B cell (primary cell): Measurements from ENCODE around the gene GPR35. TPM values are rescaled to one million over a fixed set of nuclear protein-coding genes. Genes with fewer than 3 reads are reported as not detected.
"Not testable (repeated sequence)": the region's sequence is repeated elsewhere in the genome, so short reads cannot be mapped to it uniquely, and the experiment has no call there.

Experiments
- ATAC-seq: fragments of 200-7000 bp; cut with Tn5 transposase; one replicate; pipeline ENCODE4 v1.10.0; 2021; ENCODE audit warnings: low read depth, mild to moderate bottlenecking, moderate number of reproducible peaks, moderate library complexity
- CTCF ChIA-PET: fragments of 350-600 bp; sonication (Branson Sonifier 250); formaldehyde crosslinking; loops from one replicate; lab custom pipeline; 2021; ENCODE audit warnings: antibody characterized with exemption, inconsistent platforms; lab: Charles Lee
- POLR2A ChIA-PET: fragments of 350-600 bp; sonication (Branson Sonifier 250); formaldehyde crosslinking; loops from one replicate; lab custom pipeline; 2021; ENCODE audit warnings: antibody characterized with exemption; lab: Charles Lee
- DNase-seq: peaks from one replicate; pipeline ENCODE4 v3.0.0; 2013
- H2AFZ ChIP-seq: 2 replicates; pipeline ENCODE4 v1.6.1; 2012; ENCODE audit warnings: mild to moderate bottlenecking, low read depth, low read length; ENCODE audit not compliant: insufficient read depth, poor library complexity, severe bottlenecking
- H3K27ac ChIP-seq, 2 donors: 1 replicate in 1 of 2; 2 replicates in 1 of 2; pipeline ENCODE4 v1.5.1; 2012 to 2013; ENCODE audit warnings: low read length in 2 of 2, mild to moderate bottlenecking in 2 of 2, moderate library complexity in 1 of 2
- H3K27me3 ChIP-seq, 4 experiments: fragments of 200-600 bp in 1 of 4; sonication (generic) in 1 of 4; replicated peaks in 1 of 4; 1 replicate in 2 of 4; 2 replicates in 2 of 4; pipeline versions ENCODE4 v1.6.1 to v1.7.0; 2013 to 2016; ENCODE audit warnings: low read length in 3 of 4, mild to moderate bottlenecking in 2 of 4, mixed read lengths in 1 of 4, moderate library complexity in 1 of 4; ENCODE audit not compliant: insufficient read depth in 4 of 4, control insufficient read depth in 3 of 4; ENCODE audit errors: control extremely low read depth in 1 of 4
- H3K36me3 ChIP-seq, 2 experiments: replicated peaks in 1 of 2; 1 replicate in 1 of 2; 2 replicates in 1 of 2; pipeline versions ENCODE4 v1.6.1 to v1.7.1; 2013; ENCODE audit warnings: low read length in 1 of 2; ENCODE audit not compliant: insufficient read depth in 2 of 2, control insufficient read depth in 1 of 2; ENCODE audit errors: control extremely low read depth in 1 of 2, extremely low read depth in 1 of 2
- H3K4me1 ChIP-seq, 2 donors: fragments of 200-600 bp in 1 of 2; sonication (generic) in 1 of 2; 1 replicate in 1 of 2; 2 replicates in 1 of 2; pipeline versions ENCODE4 v1.5.1 to v1.6.1; 2013 to 2017; ENCODE audit warnings: low read length in 2 of 2; ENCODE audit not compliant: control insufficient read depth in 2 of 2, insufficient read depth in 2 of 2
- H3K4me2 ChIP-seq: replicated peaks from 2 replicates; pipeline ENCODE3; 2012; ENCODE audit warnings: mild to moderate bottlenecking, low read depth, low read length; ENCODE audit not compliant: poor library complexity, severe bottlenecking
- H3K4me3 ChIP-seq, 5 experiments: fragments of 200-600 bp in 1 of 5; sonication (generic) in 1 of 5; 1 replicate in 3 of 5; 2 replicates in 2 of 5; pipeline versions ENCODE4 v1.5.1 to v1.7.0; 2011 to 2016; ENCODE audit warnings: low read length in 4 of 5, mild to moderate bottlenecking in 4 of 5, low read depth in 2 of 5, control low read depth in 1 of 5, moderate library complexity in 1 of 5; ENCODE audit not compliant: insufficient read depth in 1 of 5; ENCODE audit errors: control extremely low read depth in 1 of 5, extremely low read depth in 1 of 5
- H3K79me2 ChIP-seq: fragments of 200-600 bp; sonication (generic); one replicate; pipeline ENCODE4 v1.6.0; 2016; ENCODE audit warnings: low read length; ENCODE audit not compliant: control insufficient read depth, insufficient read depth
- H3K9ac ChIP-seq: fragments of 200-600 bp; sonication (generic); 2 replicates; pipeline ENCODE4 v1.6.1; 2017; ENCODE audit warnings: mild to moderate bottlenecking, low read length, moderate library complexity
- H3K9me3 ChIP-seq, 3 donors: one replicate each; pipeline versions ENCODE4 v1.6.1 to v1.7.1; 2013; ENCODE audit warnings: low read length in 2 of 3; ENCODE audit not compliant: control insufficient read depth in 2 of 3, insufficient read depth in 1 of 3; ENCODE audit errors: control extremely low read depth in 1 of 3
- H4K20me1 ChIP-seq: 2 replicates; pipeline ENCODE4 v1.6.0; 2012; ENCODE audit warnings: mild to moderate bottlenecking, low read length; ENCODE audit not compliant: insufficient read depth, control insufficient read depth, poor library complexity, severe bottlenecking
- H3K27ac Mint-ChIP-seq: one replicate; pipeline ENCODE4 v1.8.0; 2021; ENCODE audit warnings: mixed read lengths
- H3K27me3 Mint-ChIP-seq: one replicate; pipeline ENCODE4 v1.8.0; 2021; ENCODE audit warnings: mixed read lengths
- H3K4me1 Mint-ChIP-seq: one replicate; pipeline ENCODE4 v1.8.0; 2021; ENCODE audit warnings: mixed read lengths
- H3K4me3 Mint-ChIP-seq: one replicate; pipeline ENCODE4 v1.8.0; 2021; ENCODE audit warnings: mixed read lengths
- H3K9me3 Mint-ChIP-seq: one replicate; pipeline ENCODE4 v1.8.0; 2022; ENCODE audit warnings: mixed read lengths; ENCODE audit not compliant: insufficient read depth
- EZH2 ChIP-seq: IDR thresholded peaks from 2 replicates; pipeline ENCODE4 v1.6.1; 2012; ENCODE audit warnings: borderline replicate concordance, low read depth, mild to moderate bottlenecking, moderate library complexity, low read length; ENCODE audit not compliant: insufficient read depth, poor library complexity, severe bottlenecking
- WGBS: methylation state at CpG from one replicate; pipeline ENCODE4 v1.1.5; 2013; ENCODE audit warnings: missing lambda C conversion rate; ENCODE audit not compliant: insufficient coverage; 5-methylcytosine and 5-hydroxymethylcytosine counted together
- intact Hi-C: fragments of 100-400 bp; cut with micrococcal nuclease; formaldehyde crosslinking; loops from one replicate; pipeline ENCODE4 v1.10.0; 2022
- polyA plus RNA-seq: library from polyadenylated mRNA; depleted of rRNA; stranded (reverse); fragments of >200 nt; gene quantifications from 2 replicates; pipeline ENCODE4 v1.2.3, GENCODE V29; 2012
- total RNA-seq, 2 donors: library from RNA; stranded (reverse); fragments of 120-200 nt in 1 of 2; gene quantifications; 1 replicate in 1 of 2; 2 replicates in 1 of 2; pipeline versions ENCODE4 v1.2.3 to v1.2.4, GENCODE V29; 2013 to 2022
- TF ChIP-seq, protein P1 (sequence below): fragments of 200-600 bp; IDR thresholded peaks from one replicate; pipeline ENCODE4 v1.8.0; 2022; ENCODE audit warnings: antibody characterized with exemption, mild to moderate bottlenecking

The GPR35 gene
- total and polyA plus RNA-seq, 2 donors (not counting 1 experiment from before 2014, with no cell fraction given): 1.8 to 9.6 TPM

DNA sequence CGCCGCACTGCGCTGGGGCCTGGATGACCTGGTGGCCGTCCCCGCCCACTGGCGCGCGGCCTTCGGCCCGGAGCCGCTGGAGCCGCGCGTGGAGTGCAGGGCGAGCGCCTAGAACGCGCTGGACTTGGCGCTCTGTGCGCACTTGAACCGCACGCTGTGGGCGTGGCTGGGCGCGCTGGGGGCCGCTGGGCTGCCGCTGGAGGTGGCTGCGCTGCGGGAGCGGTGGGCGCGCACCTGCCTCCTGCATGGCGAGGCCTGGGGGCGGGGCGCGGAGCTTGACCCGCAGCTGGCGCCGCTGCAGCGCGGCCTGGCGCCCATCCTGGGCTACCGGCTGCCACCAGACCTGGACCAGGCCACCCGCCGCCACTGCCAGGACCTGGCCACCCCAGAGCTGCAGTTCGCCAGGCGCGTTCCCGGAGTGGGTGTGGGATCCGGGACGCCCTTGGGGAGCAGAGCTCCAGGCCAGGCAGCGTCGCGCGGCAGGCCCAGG is 47.5 kb downstream of the GPR35 start:
- Histone ChIP-seq H3K9me3 (no peaks in the 10 kb centered on the region), H3K4me1 (no peaks in the 10 kb centered on the region), H3K27ac (no peak overlapping the region), H3K79me2 (no peaks in the 10 kb centered on the region), H4K20me1 (no peaks in the 10 kb centered on the region), H3K27me3 (no peaks in the 10 kb centered on the region), H3K36me3 (no peaks in the 10 kb centered on the region), H3K4me2 (no peak overlapping the region), H3K4me3 (no peak overlapping the region), H3K9ac (no peak overlapping the region), H2AFZ (no peak overlapping the region)
- H3K4me1 Mint-ChIP-seq: no peaks in the 10 kb centered on the region
- ChIA-PET POLR2A (no interaction called here), CTCF (no interaction called here)
- no peaks in the 10 kb centered on the region for H3K9me3 Mint-ChIP-seq
- H3K27me3 Mint-ChIP-seq: peaks cover 34% of the 10 kb centered on the region
- 20% methylated on average over 55 of the region's 55 CpGs for WGBS
- ATAC-seq: no peak
- H3K27ac Mint-ChIP-seq: no peak overlapping the region
- intact Hi-C loops: no loop called here
- TF ChIP-seq, protein P1, sequence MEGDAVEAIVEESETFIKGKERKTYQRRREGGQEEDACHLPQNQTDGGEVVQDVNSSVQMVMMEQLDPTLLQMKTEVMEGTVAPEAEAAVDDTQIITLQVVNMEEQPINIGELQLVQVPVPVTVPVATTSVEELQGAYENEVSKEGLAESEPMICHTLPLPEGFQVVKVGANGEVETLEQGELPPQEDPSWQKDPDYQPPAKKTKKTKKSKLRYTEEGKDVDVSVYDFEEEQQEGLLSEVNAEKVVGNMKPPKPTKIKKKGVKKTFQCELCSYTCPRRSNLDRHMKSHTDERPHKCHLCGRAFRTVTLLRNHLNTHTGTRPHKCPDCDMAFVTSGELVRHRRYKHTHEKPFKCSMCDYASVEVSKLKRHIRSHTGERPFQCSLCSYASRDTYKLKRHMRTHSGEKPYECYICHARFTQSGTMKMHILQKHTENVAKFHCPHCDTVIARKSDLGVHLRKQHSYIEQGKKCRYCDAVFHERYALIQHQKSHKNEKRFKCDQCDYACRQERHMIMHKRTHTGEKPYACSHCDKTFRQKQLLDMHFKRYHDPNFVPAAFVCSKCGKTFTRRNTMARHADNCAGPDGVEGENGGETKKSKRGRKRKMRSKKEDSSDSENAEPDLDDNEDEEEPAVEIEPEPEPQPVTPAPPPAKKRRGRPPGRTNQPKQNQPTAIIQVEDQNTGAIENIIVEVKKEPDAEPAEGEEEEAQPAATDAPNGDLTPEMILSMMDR: no peak
- no peak for TF ChIP-seq EZH2
- DNase-seq: no peak
- no peak overlapping the region for H3K4me3 Mint-ChIP-seq

DNA sequence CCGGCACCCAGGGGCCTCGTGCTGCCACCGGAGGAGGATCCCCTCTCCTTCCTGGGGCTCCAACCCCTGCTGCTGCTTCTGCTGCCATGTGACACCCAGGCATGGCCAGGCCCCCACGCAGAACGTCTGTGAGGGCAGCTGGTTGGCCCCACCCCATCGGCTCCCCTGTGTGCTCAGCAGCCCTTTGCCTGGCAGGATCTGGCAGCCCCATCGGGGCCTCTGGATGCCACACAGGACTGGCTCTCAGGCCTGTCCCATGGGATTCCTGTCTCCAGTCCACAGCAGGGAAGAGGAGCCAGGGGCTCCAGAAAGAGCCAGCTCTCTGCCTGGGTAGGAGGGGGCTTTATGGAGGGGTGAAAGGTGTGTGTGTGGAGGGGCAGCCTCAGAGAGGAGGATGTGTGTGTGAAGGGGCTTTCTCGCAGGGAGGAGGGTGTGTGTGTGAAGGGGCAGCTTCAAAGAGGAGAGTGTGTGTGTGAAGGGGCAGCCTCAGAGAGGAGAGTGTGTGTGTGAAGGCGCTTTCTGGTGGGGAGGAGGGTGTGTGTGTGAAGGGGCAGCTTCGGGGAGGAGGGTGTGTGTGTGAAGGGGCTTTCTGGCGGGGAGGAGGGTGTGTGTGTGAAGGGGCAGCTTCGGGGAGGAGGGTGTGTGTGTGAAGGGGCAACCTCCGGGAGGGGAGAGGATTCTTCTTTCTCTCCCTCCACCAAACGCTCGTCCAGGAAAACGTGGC is 49.3 kb downstream of the GPR35 start:
- ATAC-seq, H3K9me3 ChIP-seq, H3K79me2 ChIP-seq, H3K9ac ChIP-seq, H3K4me3 Mint-ChIP-seq, H2AFZ ChIP-seq, H3K4me1 ChIP-seq, H3K36me3 ChIP-seq, H3K4me1 Mint-ChIP-seq, H3K27me3 ChIP-seq, H3K4me3 ChIP-seq, CTCF ChIA-PET, H4K20me1 ChIP-seq, H3K4me2 ChIP-seq, H3K27ac ChIP-seq, DNase-seq, H3K9me3 Mint-ChIP-seq, intact Hi-C loops, POLR2A ChIA-PET, H3K27ac Mint-ChIP-seq: not testable (repeated sequence)
- 53% methylated on average over 5 of the region's 16 CpGs for WGBS
- peaks cover 21% of the 10 kb centered on the region for H3K27me3 Mint-ChIP-seq

DNA sequence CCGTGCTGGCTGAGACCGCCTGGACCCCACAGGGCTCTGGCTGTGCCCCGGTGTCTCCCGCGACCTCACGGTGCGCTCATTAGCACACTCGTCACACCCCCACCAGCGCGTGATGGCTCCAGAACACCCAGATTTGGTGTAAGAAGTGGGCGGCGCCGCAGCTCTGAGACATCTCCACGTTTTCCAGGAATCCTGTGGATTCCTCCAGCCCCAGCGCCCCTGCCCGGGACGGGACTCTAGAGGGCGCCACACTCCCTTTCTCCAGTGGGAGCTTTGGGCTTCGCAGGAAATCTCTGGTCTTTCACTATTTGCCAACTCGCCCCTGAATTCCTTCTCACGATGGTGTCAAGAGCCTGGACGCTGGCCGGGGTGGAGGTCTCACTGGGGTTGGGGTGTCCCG is 50.1 kb downstream of the GPR35 start:
- H3K27ac ChIP-seq: not testable (repeated sequence)

More for the DNA sequence above, 50.1 kb downstream of the GPR35 start:
- intact Hi-C loops, H3K4me3 ChIP-seq, H3K9me3 Mint-ChIP-seq, DNase-seq, CTCF ChIA-PET, H2AFZ ChIP-seq, POLR2A ChIA-PET, H4K20me1 ChIP-seq, H3K4me2 ChIP-seq, H3K4me1 ChIP-seq, H3K4me3 Mint-ChIP-seq, H3K9me3 ChIP-seq, H3K9ac ChIP-seq, H3K36me3 ChIP-seq, H3K27me3 ChIP-seq, H3K4me1 Mint-ChIP-seq, ATAC-seq, H3K27ac Mint-ChIP-seq, H3K79me2 ChIP-seq: not testable (repeated sequence)
- WGBS: no CpG with 5 or more reads among the region's 24 CpGs
- H3K27me3 Mint-ChIP-seq: peaks cover 17% of the 10 kb centered on the region
